GM12892 (cell line): ENCODE measurements around the gene TBC1D26.

Experiments used
- POLR2A ChIP-seq: IDR thresholded peaks from 2 replicates; pipeline ENCODE4 v1.6.1; 2011; ENCODE audit warnings: low read depth, low read length, control low read depth
- POLR2AphosphoS5 ChIP-seq: IDR thresholded peaks from 2 replicates; pipeline ENCODE4 v1.6.1; 2011; ENCODE audit warnings: low read depth, low read length, control low read depth
- TAF1 ChIP-seq: IDR thresholded peaks from 2 replicates; pipeline ENCODE4 v1.6.1; 2011; ENCODE audit warnings: low read depth, mild to moderate bottlenecking, control low read depth, low read length, borderline replicate concordance

GRCh38 chr17:15741624-15742023 is 9.5 kb downstream of the TBC1D26 start:
- TF ChIP-seq POLR2AphosphoS5 = no peak
- no peak for TF ChIP-seq POLR2A
- TF ChIP-seq TAF1 = no peak
